ENCODE measurements around the gene HOXA4. TPM values are rescaled to one million over a fixed set of nuclear protein-coding genes. Genes with fewer than 3 reads are reported as not detected.

Gene HOXA4
- polyA plus RNA-seq, 1 donor (not counting 4 experiments of a cell fraction or from before 2014, with no cell fraction given): 1.5 TPM

GRCh38 chr7:27102581-27103442 lies 27.7 kb downstream of the HOXA4 start, which contains the start of gene HOXA2:
TSS of gene HOXA2 (minus strand) at chr7:27102683. CDS start at chr7:27102500, 183 bp downstream.
- H3K4me1 ChIP-seq (ENCODE audit: control insufficient read depth, extremely low read depth, insufficient read depth, low read length): peaks cover 49% of the 10 kb centered on the region
- H3K27me3 ChIP-seq (ENCODE audit: control insufficient read depth, extremely low read depth, insufficient read depth, low read length): no peaks in the 10 kb centered on the region

GRCh38 chr7:27101957-27102580 lies 28.5 kb downstream of the HOXA4 start:
- TF ChIP-seq EZH2 (IDR thresholded peaks at IDR 0.05; ENCODE audit: low read length): no peak
- TF ChIP-seq CTCF (optimal IDR thresholded peaks at IDR 0.05 in 1 of 3, IDR thresholded peaks at IDR 0.05 in 1 of 3, conservative IDR thresholded peaks at IDR 0.05 in 1 of 3; ENCODE audit: extremely low read depth in 1 of 3, insufficient read depth in 2 of 3, low read length in 3 of 3): no peak
- Histone ChIP-seq H3K9ac (ENCODE audit: control insufficient read depth, extremely low read depth, insufficient read depth, low read length) (peak overlapping the region; percentile 81), H3K4me2 (ENCODE audit: control insufficient read depth, extremely low read depth, insufficient read depth, low read depth, low read length) (peak overlapping the region; percentile 97), H3K4me3 (ENCODE audit: control insufficient read depth in 2 of 3, extremely low read depth in 1 of 3, insufficient read depth in 2 of 3, low read depth in 1 of 3, low read length in 3 of 3) (peak overlapping the region; percentile 25 to 79 (median 75)), H3K4me1 (ENCODE audit: control insufficient read depth, extremely low read depth, insufficient read depth, low read length) (peaks cover 49% of the 10 kb centered on the region), H3K9me3 (ENCODE audit: control insufficient read depth, low read depth, low read length) (no peaks in the 10 kb centered on the region), H3K9me1 (ENCODE audit: control insufficient read depth, extremely low read depth, insufficient read depth, low read length) (no peaks in the 10 kb centered on the region), H4K20me1 (ENCODE audit: control insufficient read depth, extremely low read depth, insufficient read depth, low read length) (no peaks in the 10 kb centered on the region), H2AFZ (ENCODE audit: control insufficient read depth, low read length) (peak overlapping the region; percentile 20), H3K36me3 (ENCODE audit: control insufficient read depth in 2 of 2, extremely low read depth in 1 of 2, insufficient read depth in 2 of 2, low read length in 2 of 2) (peaks cover 0 to 17% of the 10 kb centered on the region in 2 experiments), H3K27me3 (ENCODE audit: control insufficient read depth, extremely low read depth, insufficient read depth, low read length) (no peaks in the 10 kb centered on the region), H3K79me2 (ENCODE audit: control insufficient read depth, insufficient read depth, low read length) (peaks cover 57% of the 10 kb centered on the region), H3K27ac (ENCODE audit: control insufficient read depth, insufficient read depth, low read length) (peak overlapping the region; percentile 79)
- DNase-seq (ENCODE audit: low read depth, low spot score): no peak
- no peak for FAIRE-seq
- dilution Hi-C loops (cut with MboI; ENCODE audit: extremely low pct_ligation_motif_present, low sequenced_read_pairs): no loop called here

More at GRCh38 chr7:27102581-27103442, 27.7 kb downstream of the HOXA4 start, which contains the start of gene HOXA2:
- Histone ChIP-seq H4K20me1 (ENCODE audit: control insufficient read depth, extremely low read depth, insufficient read depth, low read length) (no peaks in the 10 kb centered on the region), H3K4me2 (ENCODE audit: control insufficient read depth, extremely low read depth, insufficient read depth, low read depth, low read length) (peak within 1 kb of the TSS; percentile 97), H2AFZ (ENCODE audit: control insufficient read depth, low read length) (peak within 1 kb of the TSS; percentile 74), H3K27ac (ENCODE audit: control insufficient read depth, insufficient read depth, low read length) (peak within 1 kb of the TSS; percentile 79), H3K4me3 (ENCODE audit: control insufficient read depth in 2 of 3, extremely low read depth in 1 of 3, insufficient read depth in 2 of 3, low read depth in 1 of 3, low read length in 3 of 3) (peak within 1 kb of the TSS; percentile 25 to 79 (median 75)), H3K9me3 (ENCODE audit: control insufficient read depth, low read depth, low read length) (no peaks in the 10 kb centered on the region), H3K79me2 (ENCODE audit: control insufficient read depth, insufficient read depth, low read length) (peaks cover 50% of the 10 kb centered on the region), H3K9me1 (ENCODE audit: control insufficient read depth, extremely low read depth, insufficient read depth, low read length) (no peaks in the 10 kb centered on the region), H3K9ac (ENCODE audit: control insufficient read depth, extremely low read depth, insufficient read depth, low read length) (peak within 1 kb of the TSS; percentile 81), H3K36me3 (ENCODE audit: control insufficient read depth in 2 of 2, extremely low read depth in 1 of 2, insufficient read depth in 2 of 2, low read length in 2 of 2) (peaks cover 0 to 17% of the 10 kb centered on the region in 2 experiments)
- dilution Hi-C loops (cut with MboI; ENCODE audit: extremely low pct_ligation_motif_present, low sequenced_read_pairs): no loop called here
- FAIRE-seq (peak; percentile 39), DNase-seq (ENCODE audit: low read depth, low spot score) (no peak)
- no peak for TF ChIP-seq EZH2 (IDR thresholded peaks at IDR 0.05; ENCODE audit: low read length)
- TF ChIP-seq CTCF (optimal IDR thresholded peaks at IDR 0.05 in 1 of 3, IDR thresholded peaks at IDR 0.05 in 1 of 3, conservative IDR thresholded peaks at IDR 0.05 in 1 of 3; ENCODE audit: extremely low read depth in 1 of 3, insufficient read depth in 2 of 3, low read length in 3 of 3): no peak
